Common myeloid progenitor, CD34-positive (primary cell): ENCODE measurements around the gene ANTXR2.

ENCODE experiments used
- CTCF ChIA-PET: fragments of 350-600 bp; sonication (Branson Sonifier 250); formaldehyde crosslinking; loops from one replicate; lab custom pipeline; 2021; ENCODE audit warnings: antibody characterized with exemption; lab: Charles Lee
- POLR2A ChIA-PET: fragments of 350-600 bp; sonication (Branson Sonifier 250); formaldehyde crosslinking; loops from one replicate; lab custom pipeline; 2021; ENCODE audit warnings: antibody characterized with exemption; lab: Charles Lee
- DNase-seq, 3 donors: peaks; one replicate each; pipeline versions ENCODE4 v3.0.0 to v3.0.0-alpha.2; 2013
- H3K27ac ChIP-seq, 2 experiments: 1 replicate in 1 of 2; 2 replicates in 1 of 2; pipeline ENCODE4 v1.7.0; 2013; ENCODE audit warnings: inconsistent platforms in 2 of 2, low read length in 2 of 2, mild to moderate bottlenecking in 2 of 2, low read depth in 1 of 2, moderate library complexity in 1 of 2; ENCODE audit not compliant: severe bottlenecking in 2 of 2, insufficient read depth in 1 of 2, poor library complexity in 1 of 2
- H3K27me3 ChIP-seq, 5 experiments: replicated peaks in 2 of 5; 1 replicate in 3 of 5; 2 replicates in 2 of 5; pipeline versions ENCODE4 v1.6.1 to v1.7.0; 2013; ENCODE audit warnings: low read length in 4 of 5, mild to moderate bottlenecking in 2 of 5, moderate library complexity in 2 of 5, inconsistent platforms in 1 of 5; ENCODE audit not compliant: insufficient read depth in 5 of 5, control insufficient read depth in 4 of 5
- H3K36me3 ChIP-seq, 4 experiments: 1 replicate in 2 of 4; 2 replicates in 2 of 4; pipeline versions ENCODE4 v1.6.1 to v1.7.0; 2013; ENCODE audit warnings: low read length in 3 of 4, control low read depth in 1 of 4, mild to moderate bottlenecking in 1 of 4; ENCODE audit not compliant: control insufficient read depth in 4 of 4, insufficient read depth in 4 of 4
- H3K4me1 ChIP-seq, 4 experiments: 1 replicate in 3 of 4; 2 replicates in 1 of 4; pipeline versions ENCODE4 v1.6.1 to v1.7.1; 2013; ENCODE audit warnings: low read length in 3 of 4, mild to moderate bottlenecking in 3 of 4, control low read depth in 1 of 4, inconsistent platforms in 1 of 4, moderate library complexity in 1 of 4; ENCODE audit not compliant: control insufficient read depth in 4 of 4, insufficient read depth in 4 of 4; ENCODE audit errors: control extremely low read depth in 1 of 4
- H3K4me3 ChIP-seq, 7 experiments: 1 replicate in 4 of 7; 2 replicates in 3 of 7; pipeline versions ENCODE4 v1.5.1 to v1.7.0; 2013; ENCODE audit warnings: mild to moderate bottlenecking in 7 of 7, low read length in 6 of 7, moderate library complexity in 6 of 7, inconsistent platforms in 2 of 7, low read depth in 2 of 7, control low read depth in 1 of 7; ENCODE audit not compliant: insufficient read depth in 4 of 7, control insufficient read depth in 1 of 7; ENCODE audit errors: extremely low read depth in 1 of 7
- H3K9me3 ChIP-seq, 5 experiments: 1 replicate in 4 of 5; 2 replicates in 1 of 5; pipeline versions ENCODE4 v1.6.1 to v1.7.1; 2013; ENCODE audit warnings: low read length in 4 of 5, mild to moderate bottlenecking in 2 of 5, inconsistent platforms in 1 of 5, low read depth in 1 of 5, moderate library complexity in 1 of 5; ENCODE audit not compliant: control insufficient read depth in 4 of 5, insufficient read depth in 2 of 5; ENCODE audit errors: control extremely low read depth in 1 of 5
- WGBS: methylation state at CpG from one replicate; pipeline ENCODE4 v1.1.5; 2013; ENCODE audit not compliant: insufficient coverage; 5-methylcytosine and 5-hydroxymethylcytosine counted together

Gene ANTXR2

GRCh38 chr4:79949178-79949577 lies 123.9 kb downstream of the ANTXR2 start:
- CTCF ChIA-PET, result no interaction called here
- H3K36me3 ChIP-seq, result peaks cover 2 to 16% (median 9%) of the 10 kb centered on the region in 4 experiments
- 100% methylated on average over 1 of the region's 2 CpGs for WGBS
- H3K27me3 ChIP-seq, result no peaks in the 10 kb centered on the region
- DNase-seq, result no peak
- no peaks in the 10 kb centered on the region for H3K4me1 ChIP-seq
- peaks cover 0 to 4% (median 0%) of the 10 kb centered on the region in 5 experiments for H3K9me3 ChIP-seq
- POLR2A ChIA-PET, result no interaction called here
- no peak overlapping the region for H3K4me3 ChIP-seq
- H3K27ac ChIP-seq, result no peak overlapping the region

- ChIA-PET POLR2A (no interaction called here), CTCF (no interaction called here)
- no peak for DNase-seq
- no peaks in the 10 kb centered on the region for H3K27me3 ChIP-seq
- peaks cover 2 to 16% (median 9%) of the 10 kb centered on the region in 4 experiments for H3K36me3 ChIP-seq
- H3K9me3 ChIP-seq, result peaks cover 0 to 4% (median 0%) of the 10 kb centered on the region in 5 experiments
- no peak overlapping the region for H3K27ac ChIP-seq
- H3K4me1 ChIP-seq, result no peaks in the 10 kb centered on the region
- no peak overlapping the region for H3K4me3 ChIP-seq
These were observed 124.3 kb downstream of the ANTXR2 start for GRCh38 chr4:79948739-79949138.

- Histone ChIP-seq H3K4me1 (no peaks in the 10 kb centered on the region), H3K4me3 (no peak overlapping the region), H3K36me3 (peaks cover 2 to 16% (median 9%) of the 10 kb centered on the region in 4 experiments), H3K27me3 (no peaks in the 10 kb centered on the region), H3K27ac (no peak overlapping the region), H3K9me3 (peaks cover 0 to 4% (median 0%) of the 10 kb centered on the region in 5 experiments)
- ChIA-PET CTCF (no interaction called here), POLR2A (no interaction called here)
- no CpG with 5 or more reads among the region's 3 CpGs for WGBS
- DNase-seq, result no peak
These were observed 124.8 kb downstream of the ANTXR2 start for GRCh38 chr4:79948261-79948660.

DNA sequence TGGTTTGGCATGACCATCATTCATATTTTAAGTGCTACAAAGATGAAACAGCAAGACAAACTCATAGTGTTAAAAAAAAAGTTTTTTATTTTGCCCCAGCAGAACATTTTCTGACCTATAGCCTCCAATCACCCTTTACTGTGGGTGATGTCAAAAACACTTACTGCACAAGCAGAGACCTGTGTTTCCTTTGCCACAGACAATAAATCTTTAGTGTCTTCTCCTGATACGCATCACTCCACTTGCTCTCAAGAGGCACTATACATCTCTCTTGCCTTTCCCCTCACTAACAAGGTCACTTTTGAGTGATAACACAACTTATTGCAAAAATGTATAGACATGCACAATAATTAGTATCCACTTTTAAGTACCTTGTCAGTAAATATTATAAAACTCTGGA lies 125.6 kb downstream of the ANTXR2 start:
- no peak overlapping the region for H3K4me3 ChIP-seq
- peaks cover 2 to 14% (median 8%) of the 10 kb centered on the region in 4 experiments for H3K36me3 ChIP-seq
- no peak for DNase-seq
- WGBS, result 83% methylated on average over 1 of the region's 1 CpG
- no peak overlapping the region for H3K27ac ChIP-seq
- ChIA-PET CTCF (interaction anchor here (1.5 kb wide), 1 partner anchor 26 kb away, joined by 3 read pairs; no protein-coding TSS in a partner anchor), POLR2A (no interaction called here)
- no peaks in the 10 kb centered on the region for H3K27me3 ChIP-seq
- H3K4me1 ChIP-seq, result no peaks in the 10 kb centered on the region
- peaks cover 0 to 4% (median 0%) of the 10 kb centered on the region in 5 experiments for H3K9me3 ChIP-seq

- 100% methylated on average over 1 of the region's 1 CpG for WGBS
- peaks cover 0 to 7% (median 3%) of the 10 kb centered on the region in 4 experiments for H3K36me3 ChIP-seq
- H3K9me3 ChIP-seq, result no peaks in the 10 kb centered on the region
- no peaks in the 10 kb centered on the region for H3K4me1 ChIP-seq
- H3K27me3 ChIP-seq, result no peaks in the 10 kb centered on the region
- POLR2A ChIA-PET, result no interaction called here
- DNase-seq, result no peak
- no peak overlapping the region for H3K27ac ChIP-seq
- H3K4me3 ChIP-seq, result no peak overlapping the region
- CTCF ChIA-PET, result no interaction called here
These were observed 137.8 kb downstream of the ANTXR2 start for GRCh38 chr4:79935274-79935673.

GRCh38 chr4:79934660-79935059 lies 138.4 kb downstream of the ANTXR2 start:
- no peak overlapping the region for H3K4me3 ChIP-seq
- WGBS, result no CpG with 5 or more reads among the region's 2 CpGs
- peaks cover 0 to 7% (median 3%) of the 10 kb centered on the region in 4 experiments for H3K36me3 ChIP-seq
- no peaks in the 10 kb centered on the region for H3K9me3 ChIP-seq
- no peak for DNase-seq
- ChIA-PET POLR2A (no interaction called here), CTCF (no interaction called here)
- no peaks in the 10 kb centered on the region for H3K27me3 ChIP-seq
- no peak overlapping the region for H3K27ac ChIP-seq
- H3K4me1 ChIP-seq, result no peaks in the 10 kb centered on the region

DNA sequence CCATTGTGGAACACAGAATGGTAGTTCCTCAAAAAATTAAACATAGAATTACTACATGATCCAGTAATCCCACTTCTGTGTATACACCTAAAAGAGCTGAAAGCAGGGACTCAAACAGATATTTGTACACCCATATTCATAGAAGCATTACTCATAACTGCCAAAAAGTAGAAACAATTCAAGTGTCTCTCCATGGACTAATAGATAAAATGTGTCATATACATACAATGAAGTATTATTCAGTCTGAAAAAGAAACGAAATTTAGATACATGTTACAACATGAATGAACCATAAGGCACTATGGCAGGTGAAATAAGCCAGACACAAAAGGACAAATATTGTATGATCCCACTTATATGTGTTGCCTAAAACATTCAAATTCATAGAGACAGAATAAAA lies 145.1 kb downstream of the ANTXR2 start:
- no peaks in the 10 kb centered on the region for H3K9me3 ChIP-seq
- no peak overlapping the region for H3K4me3 ChIP-seq
- ChIA-PET POLR2A (no interaction called here), CTCF (interaction anchor here (1.0 kb wide), 1 partner anchor 32 kb away, joined by 3 read pairs; no protein-coding TSS in a partner anchor)
- H3K36me3 ChIP-seq, result peaks cover 0 to 6% (median 4%) of the 10 kb centered on the region in 4 experiments
- H3K4me1 ChIP-seq, result peaks cover 0 to 7% (median 1%) of the 10 kb centered on the region in 4 experiments
- WGBS, result no CpG with 5 or more reads among the region's 1 CpG
- H3K27ac ChIP-seq, result no peak overlapping the region
- DNase-seq, result no peak
- H3K27me3 ChIP-seq, result no peaks in the 10 kb centered on the region
